Breast epithelium (tissue), 4 donors: ENCODE results near the gene TRPT1. TPM values are rescaled to one million over a fixed set of nuclear protein-coding genes. Genes with fewer than 3 reads are reported as not detected.
A peak's percentile ranks its signal among the peaks of the same experiment; 100 is the strongest.

Experiments used
- DNase-seq, 2 donors: peaks; one replicate each; pipeline ENCODE4 v3.0.0-alpha.2; 2019; ENCODE audit warnings: low spot score in 2 of 2
- H3K27ac ChIP-seq, 2 donors: fragments of 200-600 bp; sonication (generic) in 1 of 2; one replicate each; pipeline ENCODE4 v1.5.1; 2016 to 2019; ENCODE audit warnings: mild to moderate bottlenecking in 1 of 2
- H3K27me3 ChIP-seq, 2 donors: fragments of 200-600 bp; sonication (generic) in 1 of 2; one replicate each; pipeline versions ENCODE4 v1.5.1 to v1.6.0; 2017 to 2019; ENCODE audit warnings: control low read depth in 1 of 2, mild to moderate bottlenecking in 1 of 2
- H3K36me3 ChIP-seq: fragments of 200-600 bp; one replicate; pipeline ENCODE4 v1.5.1; 2019
- H3K4me1 ChIP-seq, 2 donors: fragments of 200-600 bp; sonication (generic); one replicate each; pipeline ENCODE4 v1.5.1; 2016 to 2019; ENCODE audit warnings: control low read depth in 1 of 2
- H3K4me3 ChIP-seq, 3 donors: fragments of 200-600 bp; sonication (generic); 1 replicate in 2 of 3; 2 replicates in 1 of 3; pipeline ENCODE4 v1.5.1; 2016 to 2019; ENCODE audit warnings: mild to moderate bottlenecking in 3 of 3, moderate library complexity in 2 of 3
- H3K9me3 ChIP-seq, 2 donors: fragments of 200-600 bp; sonication (generic) in 1 of 2; one replicate each; pipeline ENCODE4 v1.5.1; 2016 to 2019; ENCODE audit warnings: control low read depth in 1 of 2
- POLR2A ChIP-seq: fragments of 450-650 bp; IDR thresholded peaks from one replicate; pipeline ENCODE4 v1.6.1; 2016; ENCODE audit warnings: antibody characterized with exemption, mild to moderate bottlenecking, moderate library complexity
- POLR2AphosphoS5 ChIP-seq, 3 donors: sonication (generic); formaldehyde crosslinking; IDR thresholded peaks; one replicate each; pipeline ENCODE4 v1.6.1; 2017; ENCODE audit warnings: antibody characterized with exemption in 3 of 3
- intact Hi-C: fragments of 100-400 bp; cut with DNase I; formaldehyde crosslinking; loops from one replicate; pipeline ENCODE4 v1.15.1; 2023; ENCODE audit warnings: low total_unique reads
- total RNA-seq, 3 donors: library from RNA; depleted of rRNA; stranded (reverse); fragments of >200 nt; gene quantifications; one replicate each; pipeline ENCODE4 v1.1.0, GENCODE V29; 2016
- TF ChIP-seq, protein P1 (sequence below), 3 donors: fragments of 450-650 bp; IDR thresholded peaks; one replicate each; pipeline ENCODE4 v1.5.1; 2016 to 2017; ENCODE audit warnings: antibody characterized with exemption in 3 of 3, mild to moderate bottlenecking in 3 of 3, moderate library complexity in 3 of 3

The TRPT1 gene
- total RNA-seq, 3 donors from 2014 or later: 42.9 to 54.1 (median 51.1) TPM

- no peak for DNase-seq
- intact Hi-C loops: no loop called here
- TF ChIP-seq, protein P1, sequence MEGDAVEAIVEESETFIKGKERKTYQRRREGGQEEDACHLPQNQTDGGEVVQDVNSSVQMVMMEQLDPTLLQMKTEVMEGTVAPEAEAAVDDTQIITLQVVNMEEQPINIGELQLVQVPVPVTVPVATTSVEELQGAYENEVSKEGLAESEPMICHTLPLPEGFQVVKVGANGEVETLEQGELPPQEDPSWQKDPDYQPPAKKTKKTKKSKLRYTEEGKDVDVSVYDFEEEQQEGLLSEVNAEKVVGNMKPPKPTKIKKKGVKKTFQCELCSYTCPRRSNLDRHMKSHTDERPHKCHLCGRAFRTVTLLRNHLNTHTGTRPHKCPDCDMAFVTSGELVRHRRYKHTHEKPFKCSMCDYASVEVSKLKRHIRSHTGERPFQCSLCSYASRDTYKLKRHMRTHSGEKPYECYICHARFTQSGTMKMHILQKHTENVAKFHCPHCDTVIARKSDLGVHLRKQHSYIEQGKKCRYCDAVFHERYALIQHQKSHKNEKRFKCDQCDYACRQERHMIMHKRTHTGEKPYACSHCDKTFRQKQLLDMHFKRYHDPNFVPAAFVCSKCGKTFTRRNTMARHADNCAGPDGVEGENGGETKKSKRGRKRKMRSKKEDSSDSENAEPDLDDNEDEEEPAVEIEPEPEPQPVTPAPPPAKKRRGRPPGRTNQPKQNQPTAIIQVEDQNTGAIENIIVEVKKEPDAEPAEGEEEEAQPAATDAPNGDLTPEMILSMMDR (IDR thresholded peaks at IDR 0.05): no peak
- TF ChIP-seq POLR2A (no peak), POLR2AphosphoS5 (IDR thresholded peaks at IDR 0.05) (no peak)
Observed at GRCh38 chr11:64223001-64223651, 2.9 kb downstream of the TRPT1 start.

GRCh38 chr11:64222651-64223000 is 3.4 kb downstream of the TRPT1 start:
- DNase-seq: no peak
- peak overlapping the region in 1 of 2 donors; percentile 8 for H3K27ac ChIP-seq
- no peak overlapping the region for H3K4me3 ChIP-seq
- H3K27me3 ChIP-seq: no peaks in the 10 kb centered on the region
- peaks cover 0 to 4% of the 10 kb centered on the region in 2 donors for H3K4me1 ChIP-seq
- no peaks in the 10 kb centered on the region for H3K9me3 ChIP-seq
- intact Hi-C loops: no loop called here
- H3K36me3 ChIP-seq: no peaks in the 10 kb centered on the region
- TF ChIP-seq, protein P1 (IDR thresholded peaks at IDR 0.05): no peak
- TF ChIP-seq POLR2AphosphoS5 (IDR thresholded peaks at IDR 0.05): no peak
- TF ChIP-seq POLR2A: no peak

More at GRCh38 chr11:64223001-64223651, 2.9 kb downstream of the TRPT1 start:
- H3K27ac ChIP-seq: peak overlapping the region in 1 of 2 donors; percentile 8
- H3K36me3 ChIP-seq: no peaks in the 10 kb centered on the region
- H3K4me1 ChIP-seq: peaks cover 0 to 4% of the 10 kb centered on the region in 2 donors
- no peak overlapping the region for H3K4me3 ChIP-seq
- H3K9me3 ChIP-seq: no peaks in the 10 kb centered on the region
- H3K27me3 ChIP-seq: no peaks in the 10 kb centered on the region

DNA sequence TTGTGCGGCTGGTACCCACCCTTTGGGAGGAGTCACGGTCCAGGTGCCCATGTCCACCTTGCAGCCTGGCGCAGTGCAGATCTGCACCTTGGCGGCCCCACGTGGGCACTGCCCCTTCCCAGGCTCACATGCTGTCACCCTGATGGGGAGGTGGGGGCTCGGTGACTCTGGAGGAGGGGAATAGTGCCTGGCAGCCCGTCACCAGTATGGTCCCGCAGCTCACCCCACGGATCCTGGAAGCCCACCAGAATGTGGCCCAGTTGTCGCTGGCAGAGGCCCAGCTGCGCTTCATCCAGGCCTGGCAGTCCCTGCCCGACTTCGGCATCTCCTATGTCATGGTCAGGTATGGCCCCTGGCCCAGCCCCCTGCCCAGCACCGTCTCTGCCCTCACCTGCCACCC is 5.2 kb downstream of the TRPT1 start:
- Histone ChIP-seq H3K9me3 (no peaks in the 10 kb centered on the region), H3K27ac (no peak overlapping the region), H3K4me3 (no peak overlapping the region), H3K27me3 (no peaks in the 10 kb centered on the region), H3K4me1 (no peaks in the 10 kb centered on the region), H3K36me3 (no peaks in the 10 kb centered on the region)
- intact Hi-C loops: no loop called here
- no peak for DNase-seq
- TF ChIP-seq, protein P1 (IDR thresholded peaks at IDR 0.05): no peak
- no peak for TF ChIP-seq POLR2A
- TF ChIP-seq POLR2AphosphoS5 (IDR thresholded peaks at IDR 0.05): no peak

DNA sequence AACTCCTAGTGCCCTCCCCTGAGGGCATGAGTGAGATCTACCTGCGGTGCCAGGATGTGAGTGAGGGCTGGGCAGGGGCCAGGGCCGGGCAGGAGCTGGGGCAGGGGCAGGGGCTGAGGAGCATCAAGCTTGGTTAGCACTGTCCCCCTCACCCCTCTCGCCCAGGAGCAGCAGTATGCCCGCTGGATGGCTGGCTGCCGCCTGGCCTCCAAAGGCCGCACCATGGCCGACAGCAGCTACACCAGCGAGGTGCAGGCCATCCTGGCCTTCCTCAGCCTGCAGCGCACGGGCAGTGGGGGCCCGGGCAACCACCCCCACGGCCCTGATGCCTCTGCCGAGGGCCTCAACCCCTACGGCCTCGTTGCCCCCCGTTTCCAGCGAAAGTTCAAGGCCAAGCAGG is 5.7 kb downstream of the TRPT1 start:
- no peak for TF ChIP-seq POLR2A
- TF ChIP-seq POLR2AphosphoS5 (IDR thresholded peaks at IDR 0.05): no peak
- TF ChIP-seq, protein P1 (IDR thresholded peaks at IDR 0.05): no peak
- Histone ChIP-seq H3K27me3 (no peaks in the 10 kb centered on the region), H3K4me3 (no peak overlapping the region), H3K4me1 (no peaks in the 10 kb centered on the region), H3K36me3 (no peaks in the 10 kb centered on the region), H3K9me3 (no peaks in the 10 kb centered on the region), H3K27ac (no peak overlapping the region)
- no peak for DNase-seq
- intact Hi-C loops: no loop called here

GRCh38 chr11:64219755-64220154 is 6.2 kb downstream of the TRPT1 start:
- intact Hi-C loops: no loop called here
- Histone ChIP-seq H3K4me3 (no peak overlapping the region), H3K27ac (no peak overlapping the region), H3K9me3 (no peaks in the 10 kb centered on the region), H3K36me3 (no peaks in the 10 kb centered on the region), H3K27me3 (no peaks in the 10 kb centered on the region), H3K4me1 (no peaks in the 10 kb centered on the region)
- TF ChIP-seq POLR2AphosphoS5 (IDR thresholded peaks at IDR 0.05) (no peak), POLR2A (no peak)
- TF ChIP-seq, protein P1 (IDR thresholded peaks at IDR 0.05): no peak
- DNase-seq: no peak
